ENCODE data around the gene C1D. TPM values are rescaled to one million over a fixed set of nuclear protein-coding genes. Genes with fewer than 3 reads are reported as not detected.

C1D gene
- total RNA-seq, 2 experiments from 2014 or later: 19.1 to 36.3 TPM

DNA sequence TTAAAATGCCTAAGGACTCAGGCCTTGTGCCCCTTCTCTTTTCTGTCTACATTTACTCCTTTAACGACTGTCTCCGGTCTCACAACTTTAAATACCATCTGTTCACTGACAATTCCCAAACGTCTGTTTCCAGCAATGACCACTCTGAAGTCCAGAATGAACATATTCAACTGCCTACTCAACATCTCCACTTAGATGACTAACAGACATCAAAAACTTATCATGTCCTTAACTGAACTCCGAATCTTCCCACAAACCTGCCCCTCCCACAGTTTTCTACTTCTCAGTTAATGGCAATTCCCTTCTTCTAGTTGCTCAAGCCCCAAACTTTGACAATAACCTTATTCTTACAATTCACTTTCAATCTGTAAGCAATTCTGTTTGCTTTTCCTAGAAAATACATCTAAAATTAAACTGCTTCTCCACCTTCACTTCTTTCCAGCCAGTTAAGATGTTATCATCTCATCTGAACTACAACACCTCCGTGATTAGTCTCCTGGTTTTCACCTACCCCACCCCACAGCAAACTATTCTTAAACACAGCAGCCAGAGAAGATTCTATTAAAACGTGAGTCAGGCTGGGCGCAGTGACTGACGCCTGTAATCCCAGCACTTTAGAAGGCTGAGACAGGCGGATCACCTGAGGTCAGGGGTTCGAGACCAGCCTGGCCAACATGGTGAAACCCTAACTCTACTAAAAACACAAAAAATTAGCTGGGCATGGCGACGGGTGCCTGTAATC is 2.8 kb downstream of the C1D start:
- H3K4me3 ChIP-seq (ENCODE audit: low read depth, low read length, poor library complexity, severe bottlenecking): no peak overlapping the region
- TF ChIP-seq, protein P1, sequence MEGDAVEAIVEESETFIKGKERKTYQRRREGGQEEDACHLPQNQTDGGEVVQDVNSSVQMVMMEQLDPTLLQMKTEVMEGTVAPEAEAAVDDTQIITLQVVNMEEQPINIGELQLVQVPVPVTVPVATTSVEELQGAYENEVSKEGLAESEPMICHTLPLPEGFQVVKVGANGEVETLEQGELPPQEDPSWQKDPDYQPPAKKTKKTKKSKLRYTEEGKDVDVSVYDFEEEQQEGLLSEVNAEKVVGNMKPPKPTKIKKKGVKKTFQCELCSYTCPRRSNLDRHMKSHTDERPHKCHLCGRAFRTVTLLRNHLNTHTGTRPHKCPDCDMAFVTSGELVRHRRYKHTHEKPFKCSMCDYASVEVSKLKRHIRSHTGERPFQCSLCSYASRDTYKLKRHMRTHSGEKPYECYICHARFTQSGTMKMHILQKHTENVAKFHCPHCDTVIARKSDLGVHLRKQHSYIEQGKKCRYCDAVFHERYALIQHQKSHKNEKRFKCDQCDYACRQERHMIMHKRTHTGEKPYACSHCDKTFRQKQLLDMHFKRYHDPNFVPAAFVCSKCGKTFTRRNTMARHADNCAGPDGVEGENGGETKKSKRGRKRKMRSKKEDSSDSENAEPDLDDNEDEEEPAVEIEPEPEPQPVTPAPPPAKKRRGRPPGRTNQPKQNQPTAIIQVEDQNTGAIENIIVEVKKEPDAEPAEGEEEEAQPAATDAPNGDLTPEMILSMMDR (conservative IDR thresholded peaks at IDR 0.05; ENCODE audit: low read length): no peak
- no peak for TF ChIP-seq EZH2phosphoT487 (IDR thresholded peaks at IDR 0.05; ENCODE audit: borderline replicate concordance, low read depth, low read length)
- H3K9me2 ChIP-seq (ENCODE audit: insufficient read depth, low read length): no peaks in the 10 kb centered on the region
- H3K4me1 ChIP-seq (ENCODE audit: insufficient read depth, low read length, poor library complexity, severe bottlenecking): peaks cover 21% of the 10 kb centered on the region
- ChIA-PET CTCF (ENCODE audit: unreplicated experiment) (no interaction called here), POLR2A (no interaction called here)
- no TSS peak for BruUV-seq (replicated peaks)
- H3K36me3 ChIP-seq (ENCODE audit: insufficient read depth, low read length): no peaks in the 10 kb centered on the region
- peaks cover 32% of the 10 kb centered on the region for H4K20me1 ChIP-seq (ENCODE audit: insufficient read depth, low read length)
- intact Hi-C loops (cut with micrococcal nuclease; ENCODE audit: unreplicated experiment): loop anchor here (5.0 kb wide), 1 partner anchor 62 kb away; no protein-coding TSS in a partner anchor
- no peak for DNase-seq (ENCODE audit: low spot score)
- H2AFZ ChIP-seq (ENCODE audit: low read length): no peak overlapping the region
- H3K9me3 ChIP-seq (ENCODE audit: low read length): no peaks in the 10 kb centered on the region
- no peak overlapping the region for H3K27ac ChIP-seq (ENCODE audit: low read depth, low read length, poor library complexity, severe bottlenecking)
- H3K4me2 ChIP-seq (ENCODE audit: low read length): no peak overlapping the region; the same call in 1 of the 2 replicates
- peaks cover 69% of the 10 kb centered on the region for H3K79me2 ChIP-seq (ENCODE audit: insufficient read depth, low read depth, low read length)

DNA sequence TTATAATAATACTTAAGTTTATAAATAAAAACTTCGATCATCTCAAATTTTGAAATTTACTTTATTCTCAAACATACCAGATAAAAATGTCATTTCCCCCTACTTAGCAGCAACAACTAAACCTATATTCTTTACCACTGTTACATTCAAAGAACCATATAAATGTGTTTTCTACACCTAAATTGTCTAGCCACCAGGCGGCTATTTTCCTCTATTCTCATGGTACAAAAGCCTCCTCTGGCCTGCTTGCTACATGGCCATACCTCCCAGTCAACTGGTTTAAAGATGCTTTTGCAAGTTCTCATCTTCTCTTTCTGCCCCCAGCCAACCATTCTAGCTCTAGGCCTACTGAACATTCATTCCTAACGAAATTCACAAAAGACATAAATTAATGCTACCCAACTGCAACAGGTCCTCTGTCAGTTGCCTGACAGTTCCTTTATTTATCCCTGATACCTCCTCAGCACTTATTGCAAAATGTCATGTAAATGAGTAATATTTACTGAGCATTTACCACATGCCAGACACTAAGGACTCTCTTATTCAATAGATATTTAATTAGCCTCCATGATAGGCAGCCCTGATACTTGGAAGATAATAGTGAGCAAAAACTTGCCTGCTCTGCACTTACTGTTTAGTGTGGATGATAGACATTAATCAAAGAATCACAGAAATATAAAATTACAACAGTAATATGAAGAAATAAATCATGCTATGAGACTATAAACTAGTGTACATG is 5.0 kb downstream of the C1D start:
- H2AFZ ChIP-seq (ENCODE audit: low read length): no peak overlapping the region
- no peak overlapping the region for H3K27ac ChIP-seq (ENCODE audit: low read depth, low read length, poor library complexity, severe bottlenecking)
- POLR2A ChIA-PET: interaction anchor here (0.8 to 1.1 kb wide), 2 partner anchors 19 to 142 kb away, joined by 4 to 6 read pairs; no protein-coding TSS in a partner anchor
- TF ChIP-seq EZH2phosphoT487 (IDR thresholded peaks at IDR 0.05; ENCODE audit: borderline replicate concordance, low read depth, low read length): no peak
- TF ChIP-seq, protein P1 (conservative IDR thresholded peaks at IDR 0.05; ENCODE audit: low read length): peak; percentile 54
- no TSS peak for BruUV-seq (replicated peaks)
- no peaks in the 10 kb centered on the region for H3K9me3 ChIP-seq (ENCODE audit: low read length)
- peaks cover 32% of the 10 kb centered on the region for H4K20me1 ChIP-seq (ENCODE audit: insufficient read depth, low read length)
- CTCF ChIA-PET (ENCODE audit: unreplicated experiment): no interaction called here
- peaks cover 2% of the 10 kb centered on the region; the same call in 1 of the 2 replicates for H3K36me3 ChIP-seq (ENCODE audit: insufficient read depth, low read length)
- no peaks in the 10 kb centered on the region for H3K9me2 ChIP-seq (ENCODE audit: insufficient read depth, low read length)
- intact Hi-C loops (cut with micrococcal nuclease; ENCODE audit: unreplicated experiment): no loop called here
- no peak overlapping the region for H3K4me3 ChIP-seq (ENCODE audit: low read depth, low read length, poor library complexity, severe bottlenecking)
- peaks cover 13% of the 10 kb centered on the region for H3K4me1 ChIP-seq (ENCODE audit: insufficient read depth, low read length, poor library complexity, severe bottlenecking)
- H3K79me2 ChIP-seq (ENCODE audit: insufficient read depth, low read depth, low read length): peaks cover 89% of the 10 kb centered on the region
- H3K4me2 ChIP-seq (ENCODE audit: low read length): 0 out of 2 replicates have a peak overlapping the region, but pooled peaks have one; percentile 27
- peak; percentile 30 for DNase-seq (ENCODE audit: low spot score)

All from OCI-LY7 (cell line).